ENCODE results near the gene CAMTA1. TPM values are rescaled to one million over a fixed set of nuclear protein-coding genes. Genes with fewer than 3 reads are reported as not detected.
"Not testable (repeated sequence)": the region's sequence is repeated elsewhere in the genome, so short reads cannot be mapped to it uniquely, and the experiment has no call there.

The CAMTA1 gene, protein sequence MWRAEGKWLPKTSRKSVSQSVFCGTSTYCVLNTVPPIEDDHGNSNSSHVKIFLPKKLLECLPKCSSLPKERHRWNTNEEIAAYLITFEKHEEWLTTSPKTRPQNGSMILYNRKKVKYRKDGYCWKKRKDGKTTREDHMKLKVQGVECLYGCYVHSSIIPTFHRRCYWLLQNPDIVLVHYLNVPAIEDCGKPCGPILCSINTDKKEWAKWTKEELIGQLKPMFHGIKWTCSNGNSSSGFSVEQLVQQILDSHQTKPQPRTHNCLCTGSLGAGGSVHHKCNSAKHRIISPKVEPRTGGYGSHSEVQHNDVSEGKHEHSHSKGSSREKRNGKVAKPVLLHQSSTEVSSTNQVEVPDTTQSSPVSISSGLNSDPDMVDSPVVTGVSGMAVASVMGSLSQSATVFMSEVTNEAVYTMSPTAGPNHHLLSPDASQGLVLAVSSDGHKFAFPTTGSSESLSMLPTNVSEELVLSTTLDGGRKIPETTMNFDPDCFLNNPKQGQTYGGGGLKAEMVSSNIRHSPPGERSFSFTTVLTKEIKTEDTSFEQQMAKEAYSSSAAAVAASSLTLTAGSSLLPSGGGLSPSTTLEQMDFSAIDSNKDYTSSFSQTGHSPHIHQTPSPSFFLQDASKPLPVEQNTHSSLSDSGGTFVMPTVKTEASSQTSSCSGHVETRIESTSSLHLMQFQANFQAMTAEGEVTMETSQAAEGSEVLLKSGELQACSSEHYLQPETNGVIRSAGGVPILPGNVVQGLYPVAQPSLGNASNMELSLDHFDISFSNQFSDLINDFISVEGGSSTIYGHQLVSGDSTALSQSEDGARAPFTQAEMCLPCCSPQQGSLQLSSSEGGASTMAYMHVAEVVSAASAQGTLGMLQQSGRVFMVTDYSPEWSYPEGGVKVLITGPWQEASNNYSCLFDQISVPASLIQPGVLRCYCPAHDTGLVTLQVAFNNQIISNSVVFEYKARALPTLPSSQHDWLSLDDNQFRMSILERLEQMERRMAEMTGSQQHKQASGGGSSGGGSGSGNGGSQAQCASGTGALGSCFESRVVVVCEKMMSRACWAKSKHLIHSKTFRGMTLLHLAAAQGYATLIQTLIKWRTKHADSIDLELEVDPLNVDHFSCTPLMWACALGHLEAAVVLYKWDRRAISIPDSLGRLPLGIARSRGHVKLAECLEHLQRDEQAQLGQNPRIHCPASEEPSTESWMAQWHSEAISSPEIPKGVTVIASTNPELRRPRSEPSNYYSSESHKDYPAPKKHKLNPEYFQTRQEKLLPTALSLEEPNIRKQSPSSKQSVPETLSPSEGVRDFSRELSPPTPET (N-terminal part only)
- total RNA-seq, result 127 TPM

DNA sequence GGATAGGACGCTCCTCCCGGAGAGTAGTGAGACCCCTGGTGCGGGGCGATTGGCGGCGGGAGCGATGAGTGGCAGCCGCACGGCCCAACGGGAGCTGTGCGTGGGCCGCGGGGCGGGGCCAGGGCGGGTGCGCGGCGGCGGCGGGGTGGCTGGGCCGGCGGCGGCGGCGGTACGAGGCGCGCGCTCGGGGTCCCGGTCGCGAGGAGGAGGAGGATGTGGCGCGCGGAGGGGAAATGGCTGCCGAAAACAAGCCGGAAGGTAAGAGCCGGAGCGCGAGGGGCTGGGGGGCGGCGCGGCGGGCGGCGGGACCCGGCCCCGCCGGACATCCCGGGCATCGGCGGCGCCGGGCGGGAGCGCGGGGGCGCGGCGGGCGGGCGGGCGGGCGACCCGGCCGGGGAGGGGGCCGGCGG lies at the start of gene CAMTA1:
CAMTA1 (plus strand) TSS at position 137 of the 410 bp plus-strand sequence; CDS start at position 214, 77 bp downstream.
- DNase-seq (ENCODE audit: low spot score in 2 of 2) (peak in 1 of 2 donors; percentile 99), FAIRE-seq (no peak)

DNA sequence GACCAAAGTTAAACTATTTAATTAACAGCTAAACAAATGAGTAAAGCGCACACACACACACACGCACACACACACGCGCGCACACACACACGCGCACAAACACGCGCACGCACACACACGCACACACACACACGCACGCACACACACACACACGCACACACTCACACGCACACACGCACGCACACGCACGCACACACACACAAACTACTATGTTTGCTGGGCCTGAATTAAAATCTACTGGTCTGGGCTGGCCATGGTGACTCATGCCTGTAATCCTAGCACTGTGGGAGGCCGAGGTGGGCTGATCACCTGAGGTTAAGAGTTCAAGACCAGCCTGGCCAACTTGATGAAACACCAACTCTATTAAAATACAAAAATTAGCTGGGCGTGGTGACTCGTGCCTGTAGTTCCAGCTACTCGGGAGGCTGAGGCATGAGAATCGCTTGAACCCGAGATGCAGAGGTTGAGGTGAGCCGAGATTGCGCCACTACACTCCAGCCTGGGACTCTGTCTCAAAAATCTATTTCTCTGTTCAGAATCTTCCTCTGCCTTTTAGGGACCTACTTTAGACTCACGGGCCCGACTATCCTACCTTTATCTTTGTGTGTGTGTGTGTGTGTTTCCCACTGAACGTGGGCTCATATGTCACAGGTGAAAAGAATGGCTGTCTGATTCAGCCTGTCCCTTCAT lies 46.1 kb upstream of the CAMTA1 start:
- FAIRE-seq (no peak), DNase-seq (ENCODE audit: low spot score in 2 of 2) (no peak)

DNA sequence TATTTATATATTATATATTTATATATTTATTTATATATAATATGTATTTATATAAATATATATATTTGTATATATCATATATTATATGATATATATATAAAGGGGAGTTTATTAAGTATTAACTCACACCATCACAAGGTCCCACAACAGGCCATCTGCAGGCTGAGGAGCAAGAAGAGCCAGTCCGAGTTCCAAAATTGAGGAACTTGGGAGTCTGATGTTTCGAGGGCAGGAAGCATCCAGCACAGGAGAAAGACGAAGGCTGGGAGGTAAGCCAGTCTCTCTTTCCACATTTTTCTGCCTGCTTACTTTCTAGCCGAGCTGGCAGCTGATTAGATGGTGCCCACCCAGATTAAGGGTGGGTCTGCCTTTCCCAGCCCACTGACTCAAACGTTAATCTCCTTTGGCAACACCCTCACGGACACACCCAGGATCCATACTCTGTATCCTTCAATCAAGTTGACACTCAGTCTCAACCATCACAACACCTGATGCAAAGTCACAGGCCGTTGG lies 42.5 kb upstream of the CAMTA1 start:
- not testable (repeated sequence) for FAIRE-seq; DNase-seq (ENCODE audit: low spot score in 2 of 2)

DNA sequence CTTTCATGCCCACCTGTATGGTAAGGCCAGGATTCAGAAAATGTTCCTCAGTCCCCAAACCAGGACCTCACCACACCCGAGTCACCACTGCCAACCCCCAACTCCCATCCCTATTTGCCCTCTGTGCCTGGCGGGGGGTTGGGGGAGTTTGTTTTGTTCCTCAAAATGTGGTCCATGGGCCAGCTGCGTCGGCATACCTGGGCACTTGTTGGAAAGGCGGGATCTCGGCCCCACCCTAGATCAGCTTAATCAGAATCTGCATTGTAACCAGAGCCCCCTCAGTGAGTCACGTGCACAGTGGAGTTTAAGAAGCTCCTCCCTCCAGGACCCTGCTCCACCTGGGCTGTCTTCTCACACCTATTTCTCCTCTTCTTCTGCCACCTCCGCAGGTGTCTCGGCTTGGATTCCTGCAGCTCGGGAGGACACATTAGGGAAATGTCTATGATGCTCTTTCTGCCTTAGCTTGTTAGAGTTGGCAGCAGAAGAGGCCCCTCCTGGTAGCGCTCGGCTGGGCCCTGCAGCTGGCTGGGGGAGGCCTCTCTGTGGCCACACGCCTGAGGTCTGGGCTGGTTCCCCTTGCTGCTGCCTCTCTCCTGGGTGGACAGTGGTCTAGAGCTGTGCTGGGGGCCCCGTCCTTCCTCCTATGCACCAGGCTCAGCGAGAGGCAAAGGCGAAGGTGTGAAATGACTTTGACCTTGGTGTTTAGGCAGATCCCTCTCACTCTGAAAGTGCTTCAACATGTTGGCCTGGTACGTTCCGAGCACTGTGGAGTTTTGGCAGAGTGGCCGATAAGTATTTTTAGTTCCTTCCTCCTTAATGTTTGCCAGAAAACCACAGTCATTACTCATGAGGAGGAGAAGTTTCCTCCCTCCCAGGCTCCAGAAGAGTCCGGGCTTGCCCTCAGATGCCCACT lies 41.8 kb upstream of the CAMTA1 start:
- FAIRE-seq (no peak), DNase-seq (ENCODE audit: low spot score in 2 of 2) (peak in 1 of 2 donors; percentile 54)

DNA sequence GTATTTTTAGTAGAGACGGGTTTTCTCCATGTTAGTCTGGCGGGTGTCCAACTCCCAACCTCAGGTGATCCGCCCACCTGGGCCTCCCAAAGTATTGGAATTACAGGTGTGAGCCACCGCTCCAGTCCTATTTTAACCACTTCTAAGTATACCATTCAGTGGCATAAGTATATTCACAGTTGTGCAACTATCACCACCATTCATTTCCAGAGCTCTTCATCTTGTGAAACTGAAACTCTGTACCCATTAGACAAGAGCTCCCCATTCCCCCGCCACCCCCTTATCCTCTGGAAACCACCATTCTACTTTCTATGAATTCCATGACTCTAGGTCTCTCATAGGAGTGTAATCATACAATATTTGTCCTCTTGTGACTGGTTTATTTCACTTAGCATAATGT lies 40.2 kb upstream of the CAMTA1 start:
- DNase-seq (ENCODE audit: low spot score in 2 of 2) (no peak), FAIRE-seq (no peak)

DNA sequence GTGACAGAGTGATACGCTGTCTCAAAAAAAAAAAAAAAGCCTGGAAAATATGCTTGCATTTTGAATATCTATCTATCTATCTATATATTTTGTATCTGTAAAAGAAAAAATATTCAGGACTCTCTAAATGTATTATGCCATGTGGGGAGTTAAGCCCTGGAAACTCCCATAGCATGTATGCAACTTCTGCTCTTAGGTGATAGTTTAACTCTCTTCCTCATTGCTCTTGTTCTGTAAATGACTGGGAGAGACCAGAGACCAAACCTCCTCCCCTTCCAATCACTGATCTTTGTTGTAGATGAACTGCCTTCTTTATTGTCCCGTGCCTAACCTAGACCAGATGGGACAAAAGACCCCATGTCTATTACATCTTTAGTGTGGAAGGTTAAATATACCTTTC lies 37.6 kb upstream of the CAMTA1 start:
- DNase-seq (ENCODE audit: low spot score in 2 of 2) (no peak), FAIRE-seq (no peak)

DNA sequence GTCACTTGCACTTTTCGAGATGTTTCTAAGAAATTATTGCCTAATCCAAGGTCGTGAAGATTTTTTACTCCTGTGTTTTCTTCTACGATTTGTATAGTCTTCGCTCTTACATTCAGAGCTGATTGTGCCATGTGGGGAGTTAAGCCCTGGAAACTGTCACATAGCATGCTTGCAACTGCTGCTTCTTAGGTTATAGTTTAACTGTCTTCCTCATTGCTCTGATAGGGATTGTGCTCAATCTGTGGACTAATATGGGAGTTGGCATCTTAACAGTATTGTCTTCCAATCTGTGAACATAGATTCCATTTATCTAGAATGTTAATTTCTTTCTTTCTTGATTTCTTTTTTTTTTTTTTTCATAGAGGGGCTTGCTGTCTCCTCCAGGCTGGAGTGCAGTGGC lies 34.8 kb upstream of the CAMTA1 start:
- DNase-seq (ENCODE audit: low spot score in 2 of 2) (no peak), FAIRE-seq (no peak)

DNA sequence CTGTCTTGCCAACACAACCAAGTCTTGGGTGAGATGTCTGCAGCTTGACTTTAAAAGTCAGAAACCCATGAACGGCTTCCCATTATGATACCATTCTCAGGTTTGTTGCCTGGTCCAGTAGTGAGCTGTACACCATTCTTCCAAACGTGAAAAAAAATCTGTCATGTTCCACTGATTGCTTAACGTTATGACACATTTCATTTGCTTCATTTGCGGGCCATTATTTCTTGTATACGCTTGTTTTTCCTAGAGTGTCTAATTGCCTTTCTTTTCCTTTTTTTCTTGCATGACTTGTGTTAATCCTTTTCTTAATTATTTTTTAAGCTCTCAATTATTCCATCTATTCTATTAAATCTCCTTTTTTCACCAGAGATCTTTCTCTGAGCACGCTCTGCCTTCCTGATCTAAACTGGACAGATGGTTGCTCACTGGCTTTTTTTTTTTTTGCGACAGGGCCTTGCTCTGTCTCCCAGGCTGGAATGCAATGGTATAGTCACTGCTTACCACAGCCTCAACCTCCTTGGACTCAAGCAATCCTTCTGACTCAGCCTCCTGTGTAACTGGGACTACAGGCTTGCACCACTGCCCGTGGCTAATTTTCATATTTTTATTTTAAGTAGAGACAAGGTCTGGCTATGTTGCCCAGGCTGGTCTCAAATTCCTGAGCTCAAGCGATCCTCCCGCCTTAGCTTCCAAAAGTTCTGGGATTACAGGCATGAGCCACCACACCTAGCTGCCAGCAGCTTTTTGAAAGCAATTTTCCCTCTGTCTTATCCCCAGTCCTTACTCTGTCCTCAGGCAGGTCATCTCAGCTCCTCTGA lies 31.7 kb upstream of the CAMTA1 start:
- DNase-seq (ENCODE audit: low spot score in 2 of 2) (no peak), FAIRE-seq (no peak)

DNA sequence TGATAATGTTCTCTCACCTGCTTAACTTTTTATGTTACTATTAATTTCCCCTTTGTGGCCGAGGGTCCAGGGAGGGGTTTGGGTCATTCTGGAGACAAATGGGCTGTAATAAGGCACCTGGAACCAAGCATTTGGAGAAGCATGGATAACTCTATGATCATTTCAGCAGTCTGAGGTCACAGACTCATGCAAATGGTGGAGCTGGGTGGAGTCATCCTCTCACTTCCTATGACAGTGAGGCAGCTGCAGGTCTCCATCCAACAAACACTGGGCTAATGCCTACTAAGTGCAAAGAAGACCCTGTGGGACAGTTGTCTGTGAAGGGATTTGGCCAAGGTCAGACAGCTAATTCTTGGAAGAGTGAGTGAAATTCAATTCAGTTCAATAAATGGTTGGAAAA lies 28.8 kb upstream of the CAMTA1 start:
- no peak for FAIRE-seq
- no peak for DNase-seq (ENCODE audit: low spot score in 2 of 2)

DNA sequence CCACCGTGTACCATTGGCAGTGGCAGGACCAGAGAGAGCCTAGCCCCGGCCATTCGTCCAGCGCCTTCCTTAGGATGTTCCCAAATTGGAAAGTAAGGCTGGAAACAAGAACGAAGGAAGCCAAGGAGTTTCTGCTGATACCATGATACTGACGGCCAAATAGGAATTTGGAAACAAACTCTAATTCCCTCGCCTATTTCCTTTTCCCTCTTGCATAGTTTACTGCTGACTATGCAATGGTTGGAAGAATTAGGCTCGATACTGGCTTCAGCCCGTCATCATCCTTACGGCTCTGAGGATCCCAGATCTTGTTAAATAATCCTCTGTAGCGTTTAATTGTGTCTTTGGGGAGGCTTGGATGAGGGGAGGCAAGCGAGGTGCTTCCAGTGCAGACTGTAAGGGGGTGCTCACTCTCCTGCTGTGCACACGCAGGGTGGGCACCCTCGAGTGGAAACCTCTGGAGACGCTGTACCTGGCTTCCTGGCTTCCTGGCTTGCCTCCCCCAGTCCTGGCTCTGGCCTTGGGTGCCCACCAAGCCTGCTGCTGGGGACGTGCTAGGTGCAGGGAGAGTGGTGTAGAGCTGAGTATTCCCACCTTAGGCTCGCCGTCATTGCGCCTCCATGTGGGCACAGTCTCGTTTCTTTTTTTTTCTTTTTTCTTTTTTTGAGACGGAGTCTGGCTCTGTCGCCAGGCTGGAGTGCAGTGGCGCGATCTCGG lies 27.4 kb upstream of the CAMTA1 start:
- no peak for DNase-seq (ENCODE audit: low spot score in 2 of 2)
- no peak for FAIRE-seq

DNA sequence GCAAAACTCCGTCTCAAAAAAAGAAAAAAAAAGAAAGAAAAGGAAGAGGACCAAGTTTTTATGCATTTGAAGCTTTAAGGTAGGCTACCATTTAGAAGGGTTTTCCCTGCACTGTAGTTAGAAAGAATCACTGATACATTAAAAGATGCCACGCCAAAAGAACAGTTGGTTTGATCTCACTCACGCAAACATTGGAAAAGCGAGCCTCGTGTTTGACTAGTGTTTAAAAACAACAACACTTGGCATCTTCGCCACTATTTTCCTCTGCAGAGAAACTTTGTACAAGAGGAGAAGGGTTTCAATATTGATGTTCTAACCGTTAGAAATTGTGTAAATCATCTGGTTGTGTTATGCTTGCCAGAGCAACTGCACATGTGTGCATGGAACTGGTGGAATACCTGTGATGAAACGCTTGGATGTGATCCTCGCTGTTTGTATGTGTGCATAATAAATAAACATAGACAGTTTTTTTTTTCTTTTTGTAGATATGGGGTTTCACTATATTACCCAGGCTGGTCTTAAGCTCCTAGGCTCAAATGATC lies 24.0 kb upstream of the CAMTA1 start:
- FAIRE-seq, result no peak
- no peak for DNase-seq (ENCODE audit: low spot score in 2 of 2)

DNA sequence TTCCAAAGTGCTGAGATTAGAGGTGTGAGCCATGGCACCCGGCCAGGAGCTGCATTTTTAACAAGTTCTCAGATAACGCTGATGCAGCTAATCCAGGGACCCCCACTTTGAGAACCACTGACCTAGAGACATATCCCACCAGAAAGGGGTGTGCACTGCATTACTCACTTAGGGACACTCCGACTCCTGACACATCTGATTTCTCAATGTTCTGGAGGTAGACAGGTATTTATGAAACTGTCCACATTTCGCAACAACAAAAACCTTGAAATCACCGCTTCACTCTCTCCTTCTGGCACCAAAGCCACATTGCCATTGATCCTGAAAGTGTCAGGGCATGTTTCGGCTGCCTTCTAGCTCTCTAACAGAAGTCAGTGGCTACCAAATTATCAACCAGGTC lies 23.2 kb upstream of the CAMTA1 start:
- no peak for DNase-seq (ENCODE audit: low spot score in 2 of 2)
- no peak for FAIRE-seq

DNA sequence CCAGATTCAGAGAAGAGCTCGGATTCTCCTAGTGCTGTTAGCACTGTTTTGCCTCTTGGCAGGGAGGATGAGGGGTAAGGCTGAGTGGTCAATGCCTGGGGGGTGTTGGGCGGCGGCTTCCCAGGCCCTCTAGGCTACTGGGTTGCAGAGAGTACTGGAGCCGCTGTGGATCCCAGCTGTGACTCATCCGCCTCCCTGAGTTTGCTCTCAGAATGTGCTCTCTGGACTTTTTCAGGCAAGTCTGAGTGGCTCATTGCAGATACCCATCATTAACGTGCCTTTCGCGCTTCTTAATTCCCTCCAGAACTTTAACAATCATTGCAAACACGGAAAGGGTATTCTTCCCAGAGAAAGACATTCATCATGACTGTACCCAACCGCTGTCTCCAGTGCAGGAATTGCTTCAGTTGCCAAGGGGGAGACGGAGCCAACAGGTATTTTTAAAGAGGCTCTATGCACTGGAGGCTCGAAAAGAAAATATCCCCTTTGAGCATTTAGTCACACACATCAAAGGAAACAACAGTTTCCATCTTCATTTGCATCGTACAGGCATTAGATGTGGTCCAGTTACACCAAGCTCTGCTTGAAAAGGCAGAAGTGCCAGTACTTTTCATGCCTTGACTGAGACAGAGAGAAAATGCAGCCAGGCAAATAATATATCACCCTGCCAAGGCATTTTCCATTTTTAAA lies 14.4 kb upstream of the CAMTA1 start:
- DNase-seq (ENCODE audit: low spot score in 2 of 2) (no peak), FAIRE-seq (no peak)

DNA sequence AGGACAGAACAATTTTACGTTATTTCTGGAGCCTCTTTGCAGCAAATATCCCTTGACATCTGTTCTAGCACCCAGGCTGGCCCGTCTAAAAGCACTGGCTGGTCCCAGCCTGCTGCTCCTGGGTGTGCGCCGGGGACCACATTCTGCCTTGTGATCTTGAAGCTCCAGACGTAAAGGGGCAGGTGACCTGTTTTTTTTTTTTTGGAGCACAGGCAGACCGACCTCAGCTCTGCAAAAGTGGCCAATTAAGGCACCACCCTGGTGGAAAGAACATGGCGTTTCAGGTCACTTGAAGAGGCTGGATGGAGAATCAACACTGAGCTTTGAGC lies 13.8 kb upstream of the CAMTA1 start:
- DNase-seq (ENCODE audit: low spot score in 2 of 2), result no peak
- FAIRE-seq, result no peak

DNA sequence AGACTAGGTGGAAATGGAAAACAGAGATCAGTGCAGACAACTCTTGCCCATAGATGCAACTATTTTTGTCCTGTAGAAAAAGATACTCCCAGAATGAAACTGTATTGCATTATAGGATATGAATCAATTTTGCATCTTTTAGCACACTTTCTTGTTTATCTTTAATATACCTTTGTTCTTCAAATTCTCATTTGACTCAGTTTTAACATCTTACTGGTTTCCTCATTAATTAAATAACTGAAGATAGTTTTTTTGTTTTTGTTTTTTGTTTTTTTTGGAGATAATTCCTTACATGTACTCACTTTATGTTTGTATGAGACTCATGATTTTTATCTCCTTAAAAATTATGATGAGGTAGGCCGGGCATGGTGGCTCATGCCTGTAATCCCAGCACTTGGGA lies 10.9 kb upstream of the CAMTA1 start:
- DNase-seq (ENCODE audit: low spot score in 2 of 2) (no peak), FAIRE-seq (no peak)

DNA sequence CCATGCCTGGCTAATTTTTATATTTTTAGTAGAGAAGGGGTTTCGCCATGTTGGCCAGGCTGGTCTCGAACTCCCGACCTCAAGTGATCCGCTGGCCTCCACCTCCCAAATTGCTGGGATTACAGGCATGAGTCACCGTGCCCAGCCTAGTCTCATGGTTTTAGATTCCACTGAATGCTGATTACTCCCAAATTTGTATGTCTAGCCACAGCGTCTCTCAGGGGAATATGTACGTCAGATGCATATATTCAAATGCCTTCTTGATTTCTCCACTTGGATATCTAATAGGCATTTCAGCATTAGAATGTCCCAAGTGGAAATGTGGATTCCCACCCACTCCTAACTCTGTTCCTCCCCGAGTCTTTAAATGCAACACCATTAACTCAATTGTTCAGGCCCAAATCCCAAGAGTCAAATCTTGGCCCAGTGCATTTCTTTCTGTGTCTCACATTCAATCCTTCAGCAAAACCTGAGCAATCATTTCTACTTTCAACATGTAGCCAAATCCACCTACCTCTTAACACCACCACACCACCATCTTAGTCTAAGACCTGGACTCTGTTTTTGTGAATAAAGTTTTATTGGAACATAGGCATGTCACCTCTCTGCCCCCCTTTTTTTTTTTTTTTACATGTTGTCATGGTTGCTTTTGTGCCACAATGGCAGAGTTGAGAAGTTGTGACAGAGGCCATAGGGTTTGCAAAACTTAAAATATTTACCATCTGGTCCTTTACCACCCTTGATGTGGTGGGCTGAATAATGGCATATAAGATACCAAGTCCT lies 9.8 kb upstream of the CAMTA1 start:
- FAIRE-seq (no peak), DNase-seq (ENCODE audit: low spot score in 2 of 2) (no peak)
